Stimulated activated CD4-positive, alpha-beta T cell treated with anti-CD3 and anti-CD28 coated beads, Interleukin-12 subunit alpha, Interleukin-12 subunit beta, amount 100 ng/mL, for 48 hours (primary cell): Measurements from ENCODE around the gene IFNGR2.
"Not testable (repeated sequence)": the region's sequence is repeated elsewhere in the genome, so short reads cannot be mapped to it uniquely, and the experiment has no call there.

Experiments
- DNase-seq, 3 donors: peaks; one replicate each; pipeline ENCODE4 v3.0.0-alpha.2; 2020; ENCODE audit warnings: low read depth in 2 of 3, low spot score in 1 of 3

The IFNGR2 gene

DNA sequence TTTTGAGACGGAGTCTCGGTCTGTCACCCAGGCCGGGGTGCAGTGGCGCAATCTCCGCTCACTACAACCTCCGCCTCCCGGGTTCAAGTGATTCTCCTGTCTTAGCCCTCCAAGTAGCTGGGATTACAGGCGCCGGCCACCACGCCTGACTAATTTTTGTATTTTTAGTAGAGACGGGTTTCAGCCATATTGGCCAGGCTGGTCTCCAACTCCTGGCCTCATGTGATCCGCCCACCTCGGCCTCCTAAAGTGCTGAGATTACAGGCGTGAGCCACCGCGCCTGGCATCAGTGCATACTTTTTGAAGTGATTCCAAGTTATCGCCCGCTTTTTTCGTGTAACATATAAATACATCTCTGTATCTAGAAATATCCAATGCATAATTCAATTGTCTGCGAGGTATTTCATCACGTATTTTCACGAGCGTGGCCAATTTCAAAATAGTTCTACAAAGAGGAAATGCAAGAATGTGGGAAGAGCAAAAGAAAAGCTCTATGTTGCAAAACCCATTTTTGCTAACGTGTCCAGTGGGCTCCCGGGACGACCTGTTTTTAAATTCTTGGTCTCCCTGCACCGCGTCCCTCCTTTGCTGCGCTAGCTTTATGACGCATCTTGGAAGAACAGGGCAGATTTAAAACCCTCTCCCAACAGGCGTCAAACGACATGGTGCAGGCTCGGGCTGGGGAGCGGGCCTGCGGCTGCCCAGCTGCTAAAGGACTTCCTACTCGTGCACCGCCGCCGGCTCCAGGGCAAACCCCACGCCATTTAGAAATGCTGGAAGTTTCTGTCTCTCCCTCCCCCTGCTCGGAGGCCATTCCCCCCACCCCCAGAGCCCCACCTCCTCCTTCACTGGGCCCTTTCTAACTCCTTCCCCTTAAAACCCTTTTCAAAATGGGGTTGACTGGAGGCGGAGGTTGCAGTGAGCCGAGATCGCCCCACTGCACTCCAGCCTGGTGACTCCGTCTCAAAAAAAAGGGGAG is 923 bp upstream of the IFNGR2 start:
- DNase-seq, result no peak

- DNase-seq, result peak in 1 of 3 donors; percentile 22
These were observed 773 bp downstream of the IFNGR2 start for GRCh38 chr21:33403786-33404585.

- DNase-seq, result no peak
These were observed 3.3 kb downstream of the IFNGR2 start for GRCh38 chr21:33406493-33406892.

DNA sequence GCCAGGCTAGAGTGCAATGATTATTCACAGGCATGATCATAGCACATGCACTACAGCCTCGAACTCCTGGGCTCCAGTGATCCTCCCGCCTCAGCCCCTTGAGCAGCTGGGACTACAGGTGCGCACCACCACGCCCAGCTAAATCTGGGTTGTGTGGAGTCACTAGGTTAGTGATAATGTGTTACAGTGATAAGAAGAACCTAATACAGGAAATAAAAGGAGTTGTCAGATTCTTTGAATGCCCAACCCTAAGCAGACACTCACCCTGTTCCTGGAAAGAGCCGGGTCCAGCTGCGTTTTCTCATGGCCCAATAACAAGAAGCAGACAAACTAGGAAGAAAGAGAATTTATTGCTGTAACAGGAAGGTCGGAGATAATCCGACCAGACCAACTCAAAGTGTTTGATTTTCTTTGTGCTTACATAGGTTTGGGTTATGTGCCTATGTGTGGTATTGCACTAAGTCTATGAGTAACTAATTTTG is 8.8 kb downstream of the IFNGR2 start:
- DNase-seq, result no peak

- DNase-seq, result not testable (repeated sequence)
These were observed 9.2 kb downstream of the IFNGR2 start for GRCh38 chr21:33412439-33412831.

DNA sequence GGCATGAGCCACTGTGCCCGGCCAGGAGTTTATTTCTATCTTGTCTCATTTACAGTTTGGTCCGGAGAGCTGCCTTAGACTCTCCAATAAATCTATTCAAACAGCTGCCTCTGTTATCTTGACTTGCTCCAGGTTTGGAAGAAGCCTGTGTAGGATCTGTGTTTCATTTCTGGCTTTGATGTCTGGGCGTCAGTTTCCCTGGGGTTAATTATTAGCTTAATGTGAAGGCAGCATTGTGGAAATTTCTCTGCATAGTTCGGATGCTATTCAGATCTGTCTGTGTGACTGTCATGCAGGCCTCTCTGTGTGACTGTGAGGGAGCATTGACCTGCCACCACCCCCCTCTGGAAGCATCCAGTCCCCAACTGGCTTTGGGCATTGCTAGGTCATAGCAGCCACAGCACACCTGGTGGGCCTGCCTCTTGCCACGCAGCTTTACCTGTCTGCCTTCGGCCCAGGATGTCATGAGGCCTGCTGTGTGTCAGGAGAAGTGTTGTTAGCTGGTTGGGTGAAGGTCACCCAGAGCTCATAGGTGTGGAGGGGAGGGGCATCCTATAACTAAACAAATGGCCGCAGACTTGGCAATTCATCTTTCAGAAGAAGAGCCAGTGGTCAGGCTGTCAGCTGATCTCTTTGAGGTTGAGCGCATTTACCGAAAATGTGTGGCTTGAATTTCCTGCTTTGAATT is 9.8 kb downstream of the IFNGR2 start:
- DNase-seq, result no peak

DNA sequence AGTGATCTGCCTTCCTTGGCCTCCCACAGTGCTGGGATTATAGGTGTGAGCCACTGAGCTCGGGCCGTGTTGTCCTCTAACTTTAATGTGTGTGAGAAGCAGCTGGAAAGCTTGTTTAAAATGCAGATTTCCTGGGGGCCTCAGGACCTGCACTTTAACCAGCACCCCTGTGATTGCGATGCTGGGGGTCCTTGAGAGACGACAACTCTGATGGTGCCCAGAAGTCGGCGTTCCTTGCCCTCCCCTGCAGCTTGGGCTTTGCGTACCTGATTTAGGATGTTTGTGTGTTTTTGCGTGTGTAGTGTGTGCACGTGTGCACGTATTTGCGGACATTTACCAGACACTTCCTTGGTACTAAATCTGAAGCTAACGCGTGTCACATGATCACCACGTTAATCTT is 10.9 kb downstream of the IFNGR2 start:
- DNase-seq, result no peak

- no peak for DNase-seq
These were observed 11.7 kb downstream of the IFNGR2 start for GRCh38 chr21:33414926-33415325.

DNA sequence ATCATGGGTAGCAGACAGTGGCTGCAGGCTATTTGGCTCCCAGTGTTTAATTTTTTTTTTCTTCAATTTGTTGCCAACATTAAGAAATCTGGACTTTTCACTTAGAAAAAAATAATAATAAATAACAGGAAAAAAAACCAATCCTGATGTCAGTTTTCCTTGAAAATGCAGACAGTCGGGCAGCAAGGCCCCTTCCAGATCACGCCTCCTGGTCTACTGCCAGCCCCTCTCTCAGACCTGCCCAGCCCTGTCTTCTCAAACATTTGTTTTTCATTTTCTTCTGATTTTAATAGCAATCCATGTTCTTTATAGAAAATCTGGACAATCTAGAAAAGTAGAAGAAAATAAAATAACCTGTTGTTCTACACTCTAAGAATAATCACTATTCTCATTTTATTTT is 15.5 kb downstream of the IFNGR2 start:
- no peak for DNase-seq

- DNase-seq, result no peak
These were observed 16.4 kb downstream of the IFNGR2 start for GRCh38 chr21:33419538-33420123.

GRCh38 chr21:33421713-33422393 is 18.6 kb downstream of the IFNGR2 start:
- no peak for DNase-seq

GRCh38 chr21:33424214-33424613 is 21.0 kb downstream of the IFNGR2 start:
- no peak for DNase-seq

- DNase-seq, result no peak
These were observed 22.6 kb downstream of the IFNGR2 start for GRCh38 chr21:33425825-33426224.

GRCh38 chr21:33427051-33427450 is 23.8 kb downstream of the IFNGR2 start:
- DNase-seq, result no peak

DNA sequence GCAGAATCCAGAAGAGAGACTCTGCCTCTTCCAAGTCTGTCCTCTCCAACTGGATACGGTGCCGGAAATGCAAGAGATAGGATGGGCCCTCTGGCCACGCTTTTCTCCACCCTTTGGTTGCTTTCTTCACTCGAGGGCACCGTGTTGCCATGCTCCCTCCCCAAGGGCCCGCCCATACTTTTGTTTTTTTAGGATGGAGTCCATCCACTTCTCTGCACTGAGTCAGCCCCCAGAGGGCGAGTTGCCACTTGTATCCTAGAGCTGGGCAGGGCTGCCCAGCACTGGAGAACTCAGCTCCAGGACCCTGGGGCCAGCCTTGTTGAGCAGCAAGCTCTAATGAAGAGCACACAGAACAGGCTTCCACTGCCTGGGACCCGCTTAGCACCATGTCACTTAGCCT is 25.5 kb downstream of the IFNGR2 start:
- DNase-seq, result no peak

DNA sequence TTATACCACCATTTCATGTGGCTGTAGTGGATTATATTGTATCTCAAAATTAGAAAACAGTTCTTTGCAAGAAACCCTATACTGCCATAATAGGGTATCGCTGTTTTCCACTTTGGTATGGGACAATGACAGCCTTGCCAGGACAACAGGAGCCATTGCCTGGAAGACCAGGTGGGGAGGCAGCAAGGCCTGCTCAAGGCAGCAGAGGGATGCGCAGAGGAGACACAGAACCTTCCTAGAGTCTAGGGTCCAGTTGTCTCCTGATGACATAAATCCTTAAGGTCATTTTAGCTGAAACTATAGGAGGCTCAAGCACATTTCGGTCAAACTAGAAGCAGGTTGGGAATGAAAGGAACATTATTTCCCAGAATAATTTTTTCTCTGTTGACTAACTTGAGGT is 27.6 kb downstream of the IFNGR2 start:
- no peak for DNase-seq

DNA sequence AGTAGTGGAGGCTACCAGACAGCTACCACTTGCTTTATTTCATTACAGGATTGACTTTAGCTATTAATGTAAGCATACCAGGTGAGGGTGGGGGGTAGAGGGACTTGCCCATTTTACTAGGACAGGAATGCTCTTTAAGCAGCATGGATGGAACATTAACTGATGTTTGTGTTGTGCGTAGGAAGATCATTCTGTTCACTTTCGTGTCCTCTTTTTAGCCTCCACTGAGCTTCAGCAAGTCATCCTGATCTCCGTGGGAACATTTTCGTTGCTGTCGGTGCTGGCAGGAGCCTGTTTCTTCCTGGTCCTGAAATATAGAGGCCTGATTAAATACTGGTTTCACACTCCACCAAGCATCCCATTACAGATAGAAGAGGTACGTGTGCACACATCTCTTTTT is 29.3 kb downstream of the IFNGR2 start:
- DNase-seq, result no peak

DNA sequence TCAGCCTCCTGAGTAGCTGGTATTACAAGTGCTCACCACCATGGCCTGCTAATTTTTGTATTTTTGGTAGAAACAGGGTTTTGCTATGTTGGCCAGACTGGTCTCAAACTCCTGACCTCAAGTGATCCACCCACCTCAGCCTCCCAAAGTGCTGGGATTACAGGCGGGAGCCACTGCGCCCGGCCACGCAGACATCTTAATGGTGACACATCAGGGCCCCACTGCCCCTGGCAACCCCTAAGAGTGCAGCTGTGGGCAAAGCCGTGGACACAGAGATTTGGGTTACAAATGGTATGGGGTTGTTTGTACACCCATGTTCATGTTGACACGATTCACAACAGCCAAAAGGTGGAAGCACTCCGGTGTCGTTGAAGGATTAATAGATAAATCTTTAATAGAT is 29.8 kb downstream of the IFNGR2 start:
- no peak for DNase-seq

DNA sequence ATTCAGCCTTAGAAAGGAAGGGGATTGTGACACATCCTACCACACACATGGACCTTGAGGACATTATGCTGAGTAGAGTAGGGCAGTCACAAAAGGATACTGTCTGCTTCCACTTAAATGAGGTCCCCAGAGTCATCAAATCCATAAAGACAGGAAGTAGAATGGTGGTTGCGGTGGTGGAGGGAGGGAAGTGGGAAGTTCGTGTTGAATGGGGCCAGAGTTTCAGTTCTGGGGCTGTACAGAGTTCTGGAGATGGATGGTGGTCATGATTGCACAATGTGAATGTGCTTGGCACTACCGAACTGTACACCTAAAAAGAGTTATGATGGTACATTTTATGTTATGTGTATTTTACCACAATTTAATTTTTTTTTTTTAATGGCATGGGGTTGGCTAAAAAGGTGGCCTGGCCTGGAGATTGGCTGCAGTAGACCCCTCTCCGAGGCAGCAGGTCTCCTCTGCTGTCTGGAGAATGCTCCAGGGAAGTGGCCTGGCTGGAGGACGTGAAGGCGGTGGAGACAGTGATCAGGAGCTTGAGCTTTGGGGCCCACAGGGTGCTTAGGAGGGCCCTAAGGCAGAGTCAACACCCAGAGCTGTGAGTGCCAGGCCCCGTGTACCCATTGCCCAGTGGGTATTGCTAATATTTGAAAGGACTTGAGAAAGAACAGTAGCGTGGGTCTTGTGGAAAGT is 30.4 kb downstream of the IFNGR2 start:
- DNase-seq, result no peak
